ENCODE measurements around the gene OR10G4. TPM values are rescaled to one million over a fixed set of nuclear protein-coding genes. Genes with fewer than 3 reads are reported as not detected.

The OR10G4 gene
- total and polyA plus RNA-seq, 4 donors: not detected

DNA sequence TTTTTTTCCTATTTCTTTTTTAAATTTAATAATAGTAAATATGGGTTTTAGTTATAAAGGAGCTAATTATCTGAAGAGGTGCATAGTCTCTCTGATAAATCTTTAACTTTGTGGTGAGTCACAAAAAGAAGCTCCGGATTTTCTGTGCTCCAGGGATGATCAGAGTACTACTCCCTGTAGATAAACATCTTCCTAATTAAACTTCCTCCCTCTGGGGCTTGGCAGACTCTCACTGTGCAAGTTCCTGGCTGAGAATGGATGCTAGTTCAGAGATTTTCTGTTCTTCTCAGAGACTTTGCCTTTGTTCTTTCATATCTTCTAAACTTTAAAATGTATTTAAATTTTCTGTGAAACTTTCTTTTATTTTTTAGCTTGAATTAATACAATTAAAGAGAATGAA is 28.5 kb downstream of the OR10G4 start, which contains the start of gene OR10G7:
OR10G7 (minus strand) TSS at position 72 of the 400 bp plus-strand sequence. CDS start 2,324 bp downstream, outside the sequence.
- Histone ChIP-seq H3K4me1 (ENCODE audit: control insufficient read depth in 4 of 4, insufficient read depth in 4 of 4, low read length in 3 of 4) (no peaks in the 10 kb centered on the region), H3K9ac (ENCODE audit: low read depth in 1 of 2, low read length in 2 of 2) (no peak within 1 kb of the TSS), H3K27me3 (ENCODE audit: control insufficient read depth in 4 of 4, insufficient read depth in 4 of 4, low read length in 3 of 4) (peaks cover 0 to 2% (median 0%) of the 10 kb centered on the region in 4 donors), H3K9me3 (ENCODE audit: control insufficient read depth in 4 of 4, low read length in 3 of 4) (no peaks in the 10 kb centered on the region), H3K36me3 (ENCODE audit: control insufficient read depth in 4 of 4, insufficient read depth in 3 of 4, low read depth in 1 of 4, low read length in 3 of 4) (no peaks in the 10 kb centered on the region), H3K4me3 (ENCODE audit: low read depth in 1 of 3, low read length in 3 of 3) (no peak within 1 kb of the TSS), H3K27ac (ENCODE audit: low read depth in 1 of 2, low read length in 2 of 2) (no peak within 1 kb of the TSS)
- WGBS: 1% methylated on average over 1 of the region's 1 CpG
- TF ChIP-seq GABPA (IDR thresholded peaks at IDR 0.05 in 1 of 2, conservative IDR thresholded peaks at IDR 0.05 in 1 of 2) (no peak), TAF1 (conservative IDR thresholded peaks at IDR 0.05) (no peak), NR2F2 (IDR thresholded peaks at IDR 0.05) (no peak), SP1 (IDR thresholded peaks at IDR 0.05) (no peak), HNF4A (conservative IDR thresholded peaks at IDR 0.05) (no peak), EGR1 (IDR thresholded peaks at IDR 0.05; ENCODE audit: low read depth in 2 of 2) (no peak), HNF4G (IDR thresholded peaks at IDR 0.05) (no peak), RAD21 (IDR thresholded peaks at IDR 0.05) (no peak), JUND (IDR thresholded peaks at IDR 0.05) (no peak), RXRA (IDR thresholded peaks at IDR 0.05) (no peak), YY1 (IDR thresholded peaks at IDR 0.05) (no peak), FOXA2 (IDR thresholded peaks at IDR 0.05) (no peak), FOXA1 (IDR thresholded peaks at IDR 0.05) (no peak)
- TF ChIP-seq, protein P1, sequence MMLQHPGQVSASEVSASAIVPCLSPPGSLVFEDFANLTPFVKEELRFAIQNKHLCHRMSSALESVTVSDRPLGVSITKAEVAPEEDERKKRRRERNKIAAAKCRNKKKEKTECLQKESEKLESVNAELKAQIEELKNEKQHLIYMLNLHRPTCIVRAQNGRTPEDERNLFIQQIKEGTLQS (IDR thresholded peaks at IDR 0.05): no peak
- TF ChIP-seq, protein P2, sequence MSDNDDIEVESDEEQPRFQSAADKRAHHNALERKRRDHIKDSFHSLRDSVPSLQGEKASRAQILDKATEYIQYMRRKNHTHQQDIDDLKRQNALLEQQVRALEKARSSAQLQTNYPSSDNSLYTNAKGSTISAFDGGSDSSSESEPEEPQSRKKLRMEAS (IDR thresholded peaks at IDR 0.05): no peak
- TF ChIP-seq, protein P3, sequence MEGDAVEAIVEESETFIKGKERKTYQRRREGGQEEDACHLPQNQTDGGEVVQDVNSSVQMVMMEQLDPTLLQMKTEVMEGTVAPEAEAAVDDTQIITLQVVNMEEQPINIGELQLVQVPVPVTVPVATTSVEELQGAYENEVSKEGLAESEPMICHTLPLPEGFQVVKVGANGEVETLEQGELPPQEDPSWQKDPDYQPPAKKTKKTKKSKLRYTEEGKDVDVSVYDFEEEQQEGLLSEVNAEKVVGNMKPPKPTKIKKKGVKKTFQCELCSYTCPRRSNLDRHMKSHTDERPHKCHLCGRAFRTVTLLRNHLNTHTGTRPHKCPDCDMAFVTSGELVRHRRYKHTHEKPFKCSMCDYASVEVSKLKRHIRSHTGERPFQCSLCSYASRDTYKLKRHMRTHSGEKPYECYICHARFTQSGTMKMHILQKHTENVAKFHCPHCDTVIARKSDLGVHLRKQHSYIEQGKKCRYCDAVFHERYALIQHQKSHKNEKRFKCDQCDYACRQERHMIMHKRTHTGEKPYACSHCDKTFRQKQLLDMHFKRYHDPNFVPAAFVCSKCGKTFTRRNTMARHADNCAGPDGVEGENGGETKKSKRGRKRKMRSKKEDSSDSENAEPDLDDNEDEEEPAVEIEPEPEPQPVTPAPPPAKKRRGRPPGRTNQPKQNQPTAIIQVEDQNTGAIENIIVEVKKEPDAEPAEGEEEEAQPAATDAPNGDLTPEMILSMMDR (IDR thresholded peaks at IDR 0.05; ENCODE audit: low read depth, low read length, missing input control): no peak
- TF ChIP-seq, protein P4, sequence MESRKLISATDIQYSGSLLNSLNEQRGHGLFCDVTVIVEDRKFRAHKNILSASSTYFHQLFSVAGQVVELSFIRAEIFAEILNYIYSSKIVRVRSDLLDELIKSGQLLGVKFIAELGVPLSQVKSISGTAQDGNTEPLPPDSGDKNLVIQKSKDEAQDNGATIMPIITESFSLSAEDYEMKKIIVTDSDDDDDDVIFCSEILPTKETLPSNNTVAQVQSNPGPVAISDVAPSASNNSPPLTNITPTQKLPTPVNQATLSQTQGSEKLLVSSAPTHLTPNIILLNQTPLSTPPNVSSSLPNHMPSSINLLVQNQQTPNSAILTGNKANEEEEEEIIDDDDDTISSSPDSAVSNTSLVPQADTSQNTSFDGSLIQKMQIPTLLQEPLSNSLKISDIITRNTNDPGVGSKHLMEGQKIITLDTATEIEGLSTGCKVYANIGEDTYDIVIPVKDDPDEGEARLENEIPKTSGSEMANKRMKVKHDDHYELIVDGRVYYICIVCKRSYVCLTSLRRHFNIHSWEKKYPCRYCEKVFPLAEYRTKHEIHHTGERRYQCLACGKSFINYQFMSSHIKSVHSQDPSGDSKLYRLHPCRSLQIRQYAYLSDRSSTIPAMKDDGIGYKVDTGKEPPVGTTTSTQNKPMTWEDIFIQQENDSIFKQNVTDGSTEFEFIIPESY (IDR thresholded peaks at IDR 0.05): no peak
- TF ChIP-seq, protein P5, sequence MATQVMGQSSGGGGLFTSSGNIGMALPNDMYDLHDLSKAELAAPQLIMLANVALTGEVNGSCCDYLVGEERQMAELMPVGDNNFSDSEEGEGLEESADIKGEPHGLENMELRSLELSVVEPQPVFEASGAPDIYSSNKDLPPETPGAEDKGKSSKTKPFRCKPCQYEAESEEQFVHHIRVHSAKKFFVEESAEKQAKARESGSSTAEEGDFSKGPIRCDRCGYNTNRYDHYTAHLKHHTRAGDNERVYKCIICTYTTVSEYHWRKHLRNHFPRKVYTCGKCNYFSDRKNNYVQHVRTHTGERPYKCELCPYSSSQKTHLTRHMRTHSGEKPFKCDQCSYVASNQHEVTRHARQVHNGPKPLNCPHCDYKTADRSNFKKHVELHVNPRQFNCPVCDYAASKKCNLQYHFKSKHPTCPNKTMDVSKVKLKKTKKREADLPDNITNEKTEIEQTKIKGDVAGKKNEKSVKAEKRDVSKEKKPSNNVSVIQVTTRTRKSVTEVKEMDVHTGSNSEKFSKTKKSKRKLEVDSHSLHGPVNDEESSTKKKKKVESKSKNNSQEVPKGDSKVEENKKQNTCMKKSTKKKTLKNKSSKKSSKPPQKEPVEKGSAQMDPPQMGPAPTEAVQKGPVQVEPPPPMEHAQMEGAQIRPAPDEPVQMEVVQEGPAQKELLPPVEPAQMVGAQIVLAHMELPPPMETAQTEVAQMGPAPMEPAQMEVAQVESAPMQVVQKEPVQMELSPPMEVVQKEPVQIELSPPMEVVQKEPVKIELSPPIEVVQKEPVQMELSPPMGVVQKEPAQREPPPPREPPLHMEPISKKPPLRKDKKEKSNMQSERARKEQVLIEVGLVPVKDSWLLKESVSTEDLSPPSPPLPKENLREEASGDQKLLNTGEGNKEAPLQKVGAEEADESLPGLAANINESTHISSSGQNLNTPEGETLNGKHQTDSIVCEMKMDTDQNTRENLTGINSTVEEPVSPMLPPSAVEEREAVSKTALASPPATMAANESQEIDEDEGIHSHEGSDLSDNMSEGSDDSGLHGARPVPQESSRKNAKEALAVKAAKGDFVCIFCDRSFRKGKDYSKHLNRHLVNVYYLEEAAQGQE (IDR thresholded peaks at IDR 0.05): no peak
- DNase-seq (ENCODE audit: low spot score): no peak
